Activated CD8-positive, alpha-beta memory T cell treated with anti-CD3 and anti-CD28 coated beads, Interleukin-2, amount 50 U/mL, for 24 hours (primary cell): Measurements from ENCODE around the gene RAD17.
"Not testable (repeated sequence)": the region's sequence is repeated elsewhere in the genome, so short reads cannot be mapped to it uniquely, and the experiment has no call there.

Experiments used
- DNase-seq: peaks from one replicate; pipeline ENCODE4 v3.0.0-alpha.2; 2020; ENCODE audit errors: extremely low read depth

RAD17 gene

GRCh38 chr5:69374911-69375446, 5.4 kb downstream of the RAD17 start:
- DNase-seq = no peak

GRCh38 chr5:69378376-69378775, 8.8 kb downstream of the RAD17 start:
- no peak for DNase-seq

GRCh38 chr5:69404659-69405330, 35.2 kb downstream of the RAD17 start:
- no peak for DNase-seq

- DNase-seq = no peak
Measured at GRCh38 chr5:69414885-69415583, 45.4 kb downstream of the RAD17 start, which contains the start of gene MARVELD2. Gene MARVELD2, plus strand, starts transcription at chr5:69415116. Its CDS starts 4,270 bp downstream, at chr5:69419386.

- no peak for DNase-seq
Measured at GRCh38 chr5:69415584-69415958, 46.0 kb downstream of the RAD17 start.

GRCh38 chr5:69416180-69416579, 46.6 kb downstream of the RAD17 start:
- DNase-seq = no peak

- no peak for DNase-seq
Measured at GRCh38 chr5:69416699-69417098, 47.1 kb downstream of the RAD17 start.

- no peak for DNase-seq
Measured at GRCh38 chr5:69418554-69418953, 48.9 kb downstream of the RAD17 start.

GRCh38 chr5:69431424-69432303, 62.0 kb downstream of the RAD17 start:
- DNase-seq = no peak

- no peak for DNase-seq
Measured at GRCh38 chr5:69432412-69433206, 63.0 kb downstream of the RAD17 start.

- DNase-seq = not testable (repeated sequence)
Measured at GRCh38 chr5:69435276-69435884, 65.8 kb downstream of the RAD17 start.

- no peak for DNase-seq
Measured at GRCh38 chr5:69444127-69444754, 74.6 kb downstream of the RAD17 start.

- no peak for DNase-seq
Measured at GRCh38 chr5:69449511-69449910, 79.9 kb downstream of the RAD17 start.

GRCh38 chr5:69450116-69450515, 80.5 kb downstream of the RAD17 start:
- no peak for DNase-seq

- DNase-seq = not testable (repeated sequence)
Measured at GRCh38 chr5:69450527-69450926, 80.9 kb downstream of the RAD17 start.

GRCh38 chr5:69451941-69452647, 82.5 kb downstream of the RAD17 start:
- no peak for DNase-seq

GRCh38 chr5:69453487-69453886, 83.9 kb downstream of the RAD17 start:
- DNase-seq = not testable (repeated sequence)

GRCh38 chr5:69454460-69455249, 85.0 kb downstream of the RAD17 start:
- no peak for DNase-seq

- not testable (repeated sequence) for DNase-seq
Measured at GRCh38 chr5:69455428-69455988, 85.9 kb downstream of the RAD17 start.
